Sigmoid colon (tissue), 7 donors: ENCODE results near the gene ST3GAL2. TPM values are rescaled to one million over a fixed set of nuclear protein-coding genes. Genes with fewer than 3 reads are reported as not detected.
A peak's percentile ranks its signal among the peaks of the same experiment; 100 is the strongest.

Experiments used
- DNase-seq: peaks from one replicate; pipeline ENCODE4 v3.0.0-alpha.2; 2019
- H3K27ac ChIP-seq, 4 donors: fragments of 200-600 bp; sonication (generic); one replicate each; pipeline ENCODE4 v1.5.1; 2016 to 2019; ENCODE audit warnings: mild to moderate bottlenecking in 1 of 4
- H3K27me3 ChIP-seq, 3 donors: fragments of 200-600 bp; sonication (generic); one replicate each; pipeline ENCODE4 v1.5.1; 2019; ENCODE audit warnings: mild to moderate bottlenecking in 1 of 3
- H3K36me3 ChIP-seq, 4 donors: fragments of 200-600 bp; sonication (generic); one replicate each; pipeline ENCODE4 v1.5.1; 2016 to 2019
- H3K4me1 ChIP-seq, 4 donors: fragments of 200-600 bp; sonication (generic); one replicate each; pipeline ENCODE4 v1.5.1; 2017 to 2019
- H3K4me3 ChIP-seq, 4 donors: fragments of 200-600 bp; sonication (generic); one replicate each; pipeline ENCODE4 v1.5.1; 2017 to 2019; ENCODE audit warnings: mild to moderate bottlenecking in 2 of 4, moderate library complexity in 1 of 4
- H3K9me3 ChIP-seq, 4 donors: fragments of 200-600 bp in 3 of 4; sonication (generic) in 3 of 4; one replicate each; pipeline versions ENCODE4 v1.5.1 to v1.6.1; 2013 to 2019
- CTCF ChIP-seq, 4 experiments: fragments of 450-650 bp in 3 of 4; fragments of 200-600 bp in 1 of 4; IDR thresholded peaks; one replicate each; pipeline ENCODE4 v1.5.1; 2016 to 2019; ENCODE audit warnings: antibody characterized with exemption in 4 of 4, mild to moderate bottlenecking in 3 of 4, moderate library complexity in 2 of 4
- EP300 ChIP-seq, 4 donors: sonication (generic); formaldehyde crosslinking; IDR thresholded peaks; one replicate each; pipeline ENCODE4 v1.6.1; 2017; ENCODE audit warnings: antibody characterized with exemption in 4 of 4
- POLR2A ChIP-seq, 2 donors: fragments of 450-650 bp; IDR thresholded peaks; one replicate each; pipeline ENCODE4 v1.6.1; 2016; ENCODE audit warnings: antibody characterized with exemption in 2 of 2, mild to moderate bottlenecking in 2 of 2, moderate library complexity in 2 of 2
- POLR2AphosphoS5 ChIP-seq, 4 donors: sonication (generic); formaldehyde crosslinking; IDR thresholded peaks; one replicate each; pipeline ENCODE4 v1.6.1; 2017; ENCODE audit warnings: antibody characterized with exemption in 4 of 4
- WGBS, 2 donors: extraction: QIAGEN DNeasy Blood & Tissue Kit; methylation state at CpG; one replicate each; pipeline ENCODE4 v1.1.7; 2013; 5-methylcytosine and 5-hydroxymethylcytosine counted together
- intact Hi-C: fragments of 100-400 bp; cut with DNase I; formaldehyde crosslinking; loops from one replicate; pipeline ENCODE4 v1.15.1; 2023
- polyA plus RNA-seq, 3 donors: library from polyadenylated mRNA; stranded (reverse); fragments of 200-250 nt; gene quantifications; one replicate each; pipeline ENCODE4 v1.2.3, GENCODE V29; 2013
- total RNA-seq, 4 donors: library from RNA; depleted of rRNA; stranded (reverse); fragments of >200 nt; gene quantifications; one replicate each; pipeline ENCODE4 v1.1.0, GENCODE V29; 2016
- donor health status: healthy with polysubstance abuse.
- donor health status: Bipolar disorder and iron deficiency.
- donor health status: healthy.

ST3GAL2 gene
- total and polyA plus RNA-seq, 7 donors, result 2.3 to 21.3 (median 14.0) TPM

- Histone ChIP-seq H3K36me3 (peaks cover 14 to 53% (median 22%) of the 10 kb centered on the region in 4 donors), H3K4me3 (no peak overlapping the region), H3K27me3 (no peaks in the 10 kb centered on the region), H3K4me1 (peaks cover 0 to 4% (median 0%) of the 10 kb centered on the region in 4 donors), H3K27ac (no peak overlapping the region), H3K9me3 (no peaks in the 10 kb centered on the region)
- WGBS, 2 donors, result 89 to 92% methylated on average over 28 of the region's 28 CpGs
- no peak for DNase-seq
- intact Hi-C loops, result no loop called here
- TF ChIP-seq POLR2AphosphoS5 (IDR thresholded peaks at IDR 0.05) (no peak), EP300 (IDR thresholded peaks at IDR 0.05) (no peak), POLR2A (IDR thresholded peaks at IDR 0.05) (no peak), CTCF (IDR thresholded peaks at IDR 0.05) (no peak)
Observed at GRCh38 chr16:70472786-70473433, 34.0 kb upstream of the ST3GAL2 start.

DNA sequence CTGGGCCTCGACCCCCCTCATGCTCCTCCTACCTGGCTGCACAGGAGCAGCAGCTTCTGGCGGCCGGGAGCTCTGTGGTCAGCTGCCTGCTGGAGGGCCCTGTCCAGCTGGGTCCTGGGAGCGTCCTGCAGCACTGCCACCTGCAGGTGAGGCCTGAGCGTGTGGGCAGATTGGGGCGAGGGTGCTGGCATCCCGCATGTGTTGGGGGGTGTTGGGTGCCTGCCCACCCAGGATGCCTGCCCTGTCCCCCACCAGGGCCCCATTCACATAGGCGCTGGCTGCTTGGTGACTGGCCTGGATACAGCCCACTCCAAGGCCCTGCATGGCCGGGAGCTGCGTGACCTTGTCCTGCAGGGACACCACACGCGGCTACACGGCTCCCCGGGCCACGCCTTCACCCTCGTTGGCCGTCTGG is 32.0 kb upstream of the ST3GAL2 start:
- intact Hi-C loops, result no loop called here
- no peak for DNase-seq
- Histone ChIP-seq H3K36me3 (peaks cover 17 to 61% (median 22%) of the 10 kb centered on the region in 4 donors), H3K9me3 (no peaks in the 10 kb centered on the region), H3K27ac (no peak overlapping the region), H3K4me1 (no peaks in the 10 kb centered on the region), H3K27me3 (no peaks in the 10 kb centered on the region), H3K4me3 (no peak overlapping the region)
- WGBS, 2 donors, result 70 to 80% methylated on average over 17 of the region's 17 CpGs
- TF ChIP-seq CTCF (IDR thresholded peaks at IDR 0.05) (peak in 1 of 4 experiments; percentile 34), POLR2AphosphoS5 (IDR thresholded peaks at IDR 0.05) (no peak)

DNA sequence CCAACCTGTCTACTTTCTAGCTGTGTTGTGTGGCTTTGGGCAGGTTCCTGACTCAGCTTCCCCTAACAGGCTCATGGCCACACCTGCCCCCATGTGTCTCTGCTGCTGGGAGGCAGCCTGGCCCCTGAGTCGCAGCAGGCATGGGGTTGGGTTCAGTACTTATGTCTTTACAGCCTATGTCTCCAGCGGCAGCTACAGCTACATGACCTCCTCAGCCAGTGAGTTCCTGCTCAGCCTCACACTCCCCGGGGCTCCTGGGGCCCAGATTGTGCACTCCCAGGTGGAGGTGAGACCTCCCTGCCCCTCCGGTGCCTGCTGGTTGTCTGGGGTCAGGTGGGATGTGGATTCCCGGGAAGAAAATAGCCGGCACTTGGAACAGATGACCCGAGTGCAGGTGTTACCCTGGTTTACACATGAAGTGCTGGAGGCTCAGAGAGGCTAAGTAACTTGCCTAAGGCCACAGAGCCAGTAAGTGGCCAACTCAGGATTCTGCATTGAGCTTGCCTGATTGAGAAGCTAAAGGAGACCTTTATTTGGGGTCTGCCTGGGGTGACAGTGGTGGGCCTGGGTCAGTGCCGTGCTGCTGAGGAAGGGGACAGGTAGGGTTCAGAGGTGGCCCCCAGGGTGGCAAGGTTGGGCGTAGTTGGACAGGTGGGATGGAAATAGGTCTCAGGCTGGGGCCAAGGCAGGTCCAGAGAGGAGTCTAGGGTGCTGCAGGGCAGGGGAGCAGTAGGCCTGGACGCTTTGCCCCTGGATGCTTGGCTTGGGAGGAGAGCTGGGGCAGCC is 31.4 kb upstream of the ST3GAL2 start:
- Histone ChIP-seq H3K4me3 (no peak overlapping the region), H3K4me1 (no peaks in the 10 kb centered on the region), H3K9me3 (no peaks in the 10 kb centered on the region), H3K27me3 (no peaks in the 10 kb centered on the region), H3K36me3 (peaks cover 16 to 61% (median 20%) of the 10 kb centered on the region in 4 donors), H3K27ac (no peak overlapping the region)
- intact Hi-C loops, result no loop called here
- 94% methylated on average over 10 of the region's 10 CpGs for WGBS, 2 donors
- DNase-seq, result no peak
- no peak for TF ChIP-seq POLR2AphosphoS5 (IDR thresholded peaks at IDR 0.05)
- TF ChIP-seq EP300 (IDR thresholded peaks at IDR 0.05), result no peak
- no peak for TF ChIP-seq POLR2A (IDR thresholded peaks at IDR 0.05)
- TF ChIP-seq CTCF (IDR thresholded peaks at IDR 0.05), result no peak

GRCh38 chr16:70468776-70469525 is 30.1 kb upstream of the ST3GAL2 start:
- intact Hi-C loops, result no loop called here
- peaks cover 8 to 58% (median 17%) of the 10 kb centered on the region in 4 donors for H3K36me3 ChIP-seq

More at GRCh38 chr16:70468776-70469525, 30.1 kb upstream of the ST3GAL2 start:
- TF ChIP-seq POLR2A (IDR thresholded peaks at IDR 0.05) (no peak), POLR2AphosphoS5 (IDR thresholded peaks at IDR 0.05) (no peak), EP300 (IDR thresholded peaks at IDR 0.05) (no peak), CTCF (IDR thresholded peaks at IDR 0.05) (no peak)
- no peaks in the 10 kb centered on the region for H3K9me3 ChIP-seq
- no peaks in the 10 kb centered on the region for H3K27me3 ChIP-seq
- H3K4me1 ChIP-seq, result no peaks in the 10 kb centered on the region
- H3K27ac ChIP-seq, result no peak overlapping the region
- WGBS, 2 donors, result 90 to 94% methylated on average over 16 of the region's 16 CpGs
- H3K4me3 ChIP-seq, result no peak overlapping the region
- no peak for DNase-seq
